ENCODE measurements around the gene BCL11B.

DNA sequence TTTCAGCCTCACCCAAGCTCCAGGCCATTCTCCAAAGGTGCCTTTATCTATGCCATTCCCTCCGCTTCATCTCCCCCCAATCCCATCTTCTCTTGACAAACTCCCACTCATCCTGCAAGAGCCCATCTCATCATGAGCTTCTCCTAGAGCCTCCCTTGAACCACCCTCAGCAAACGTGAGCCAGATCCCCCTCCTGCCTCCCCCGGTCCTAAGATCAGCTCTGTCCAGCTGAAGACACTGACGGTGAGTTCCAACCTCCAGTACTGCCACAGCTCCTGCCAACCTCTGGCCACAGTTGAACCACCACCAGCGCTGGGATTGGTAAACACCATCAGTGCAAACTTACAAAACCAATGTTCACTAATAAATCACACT, 124.6 kb downstream of the BCL11B start:
- TF ChIP-seq EZH2phosphoT487 (conservative IDR thresholded peaks at IDR 0.05; ENCODE audit: low read length), result no peak
- TF ChIP-seq, protein P1, sequence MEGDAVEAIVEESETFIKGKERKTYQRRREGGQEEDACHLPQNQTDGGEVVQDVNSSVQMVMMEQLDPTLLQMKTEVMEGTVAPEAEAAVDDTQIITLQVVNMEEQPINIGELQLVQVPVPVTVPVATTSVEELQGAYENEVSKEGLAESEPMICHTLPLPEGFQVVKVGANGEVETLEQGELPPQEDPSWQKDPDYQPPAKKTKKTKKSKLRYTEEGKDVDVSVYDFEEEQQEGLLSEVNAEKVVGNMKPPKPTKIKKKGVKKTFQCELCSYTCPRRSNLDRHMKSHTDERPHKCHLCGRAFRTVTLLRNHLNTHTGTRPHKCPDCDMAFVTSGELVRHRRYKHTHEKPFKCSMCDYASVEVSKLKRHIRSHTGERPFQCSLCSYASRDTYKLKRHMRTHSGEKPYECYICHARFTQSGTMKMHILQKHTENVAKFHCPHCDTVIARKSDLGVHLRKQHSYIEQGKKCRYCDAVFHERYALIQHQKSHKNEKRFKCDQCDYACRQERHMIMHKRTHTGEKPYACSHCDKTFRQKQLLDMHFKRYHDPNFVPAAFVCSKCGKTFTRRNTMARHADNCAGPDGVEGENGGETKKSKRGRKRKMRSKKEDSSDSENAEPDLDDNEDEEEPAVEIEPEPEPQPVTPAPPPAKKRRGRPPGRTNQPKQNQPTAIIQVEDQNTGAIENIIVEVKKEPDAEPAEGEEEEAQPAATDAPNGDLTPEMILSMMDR (IDR thresholded peaks at IDR 0.05; ENCODE audit: insufficient read depth, low read length, poor library complexity, severe bottlenecking), result no peak

All from SU-DHL-6 (cell line).